GM19452 (cell line): Measurements from ENCODE around the gene RAB5IF.

ENCODE experiments used
- ATAC-seq: cut with Tn5 transposase; IDR thresholded peaks from one replicate; pipeline ENCODE4 v1.9.1; 2021; ENCODE audit not compliant: unreplicated experiment

Gene RAB5IF

GRCh38 chr20:36658300-36658699 is 52.7 kb downstream of the RAB5IF start:
- no peak for ATAC-seq
